Fibroblast of lung (primary cell): ENCODE data around the gene RUNX1. TPM values are rescaled to one million over a fixed set of nuclear protein-coding genes. Genes with fewer than 3 reads are reported as not detected.
A peak's percentile ranks its signal among the peaks of the same experiment; 100 is the strongest.

ENCODE experiments used
- DNase-seq, 2 donors: peaks; one replicate each; pipeline versions ENCODE4 v3.0.0 to v3.0.0-alpha.2; 2010; ENCODE audit warnings: low read depth in 2 of 2
- H2AFZ ChIP-seq: 2 replicates; pipeline ENCODE4 v1.5.1; 2012; ENCODE audit warnings: low read length, control low read depth, inconsistent platforms
- H3K27ac ChIP-seq: 2 replicates; pipeline ENCODE4 v1.5.1; 2011; ENCODE audit warnings: low read length, control low read depth; ENCODE audit not compliant: insufficient read depth
- H3K27me3 ChIP-seq: 2 replicates; pipeline ENCODE4 v1.5.1; 2011; ENCODE audit warnings: mild to moderate bottlenecking, low read length; ENCODE audit not compliant: control insufficient read depth, insufficient read depth
- H3K36me3 ChIP-seq: 2 replicates; pipeline ENCODE4 v1.5.1; 2011; ENCODE audit warnings: low read length; ENCODE audit not compliant: control insufficient read depth, insufficient read depth
- H3K4me1 ChIP-seq: 2 replicates; pipeline ENCODE4 v1.5.1; 2011; ENCODE audit warnings: low read length; ENCODE audit not compliant: control insufficient read depth, insufficient read depth; ENCODE audit errors: extremely low read depth
- H3K4me2 ChIP-seq: 2 replicates; pipeline ENCODE4 v1.5.1; 2011; ENCODE audit warnings: low read length, control low read depth; ENCODE audit not compliant: insufficient read depth; ENCODE audit errors: extremely low read depth
- H3K4me3 ChIP-seq, 4 experiments: fragments of 200-600 bp in 1 of 4; sonication (generic) in 1 of 4; replicated peaks in 1 of 4; 2 replicates each; pipeline ENCODE4 v1.5.1; 2011 to 2016; ENCODE audit warnings: low read length in 4 of 4, low read depth in 3 of 4, mild to moderate bottlenecking in 3 of 4, control low read depth in 2 of 4, inconsistent platforms in 1 of 4, mixed read lengths in 1 of 4; ENCODE audit not compliant: insufficient read depth in 1 of 4; ENCODE audit errors: control extremely low read depth in 1 of 4
- H3K79me2 ChIP-seq: 2 replicates; pipeline ENCODE4 v1.5.1; 2012; ENCODE audit warnings: mild to moderate bottlenecking, low read length, inconsistent platforms; ENCODE audit not compliant: control insufficient read depth, insufficient read depth
- H3K9ac ChIP-seq: 2 replicates; pipeline ENCODE4 v1.5.1; 2011; ENCODE audit warnings: mild to moderate bottlenecking, low read length, control low read depth; ENCODE audit not compliant: insufficient read depth
- H3K9me3 ChIP-seq: 2 replicates; pipeline ENCODE4 v1.5.1; 2012; ENCODE audit warnings: low read depth, low read length; ENCODE audit not compliant: control insufficient read depth, insufficient read depth
- H4K20me1 ChIP-seq: 2 replicates; pipeline ENCODE4 v1.5.1; 2011; ENCODE audit warnings: low read length; ENCODE audit not compliant: control insufficient read depth, insufficient read depth; ENCODE audit errors: extremely low read depth
- EZH2 ChIP-seq: IDR thresholded peaks from 2 replicates; pipeline ENCODE4 v1.5.1; 2012; ENCODE audit warnings: low read length, control low read depth, mild to moderate bottlenecking; ENCODE audit errors: missing control alignments
- polyA plus RNA-seq, 2 donors: library from polyadenylated mRNA; depleted of rRNA in 1 of 2; stranded (reverse) in 1 of 2; unstranded in 1 of 2; fragments of >200 nt; gene quantifications; 2 replicates each; pipeline ENCODE4 v1.2.1, GENCODE V29; 2011 to 2012; ENCODE audit warnings: missing spikeins in 1 of 2
- total RNA-seq: library from RNA; depleted of rRNA; stranded (reverse); fragments of >200 nt; gene quantifications from 2 replicates; pipeline ENCODE4 v1.2.1, GENCODE V29; 2014
- TF ChIP-seq, protein P1 (sequence below), 2 donors: IDR thresholded peaks in 1 of 2; conservative IDR thresholded peaks in 1 of 2; 1 replicate in 1 of 2; 2 replicates in 1 of 2; pipeline ENCODE4 v1.5.1; 2011 to 2012; ENCODE audit warnings: low read length in 2 of 2, control low read depth in 1 of 2, inconsistent platforms in 1 of 2, low read depth in 1 of 2, mild to moderate bottlenecking in 1 of 2

RUNX1 gene
- total and polyA plus RNA-seq, 2 donors (not counting 1 experiment from before 2014, with no cell fraction given) = 23.1 to 41.6 TPM

- no peak overlapping the region for H3K27ac ChIP-seq
- H4K20me1 ChIP-seq = no peaks in the 10 kb centered on the region
- no peaks in the 10 kb centered on the region for H3K36me3 ChIP-seq
- no peak overlapping the region for H2AFZ ChIP-seq
- H3K4me3 ChIP-seq = no peak overlapping the region
- H3K27me3 ChIP-seq = no peaks in the 10 kb centered on the region
- H3K4me1 ChIP-seq = peaks cover 11% of the 10 kb centered on the region
- H3K79me2 ChIP-seq = no peaks in the 10 kb centered on the region
- H3K9ac ChIP-seq = no peak overlapping the region
- H3K9me3 ChIP-seq = no peaks in the 10 kb centered on the region
- no peak overlapping the region for H3K4me2 ChIP-seq
- DNase-seq = peak; percentile 31 to 85
- TF ChIP-seq, protein P1, sequence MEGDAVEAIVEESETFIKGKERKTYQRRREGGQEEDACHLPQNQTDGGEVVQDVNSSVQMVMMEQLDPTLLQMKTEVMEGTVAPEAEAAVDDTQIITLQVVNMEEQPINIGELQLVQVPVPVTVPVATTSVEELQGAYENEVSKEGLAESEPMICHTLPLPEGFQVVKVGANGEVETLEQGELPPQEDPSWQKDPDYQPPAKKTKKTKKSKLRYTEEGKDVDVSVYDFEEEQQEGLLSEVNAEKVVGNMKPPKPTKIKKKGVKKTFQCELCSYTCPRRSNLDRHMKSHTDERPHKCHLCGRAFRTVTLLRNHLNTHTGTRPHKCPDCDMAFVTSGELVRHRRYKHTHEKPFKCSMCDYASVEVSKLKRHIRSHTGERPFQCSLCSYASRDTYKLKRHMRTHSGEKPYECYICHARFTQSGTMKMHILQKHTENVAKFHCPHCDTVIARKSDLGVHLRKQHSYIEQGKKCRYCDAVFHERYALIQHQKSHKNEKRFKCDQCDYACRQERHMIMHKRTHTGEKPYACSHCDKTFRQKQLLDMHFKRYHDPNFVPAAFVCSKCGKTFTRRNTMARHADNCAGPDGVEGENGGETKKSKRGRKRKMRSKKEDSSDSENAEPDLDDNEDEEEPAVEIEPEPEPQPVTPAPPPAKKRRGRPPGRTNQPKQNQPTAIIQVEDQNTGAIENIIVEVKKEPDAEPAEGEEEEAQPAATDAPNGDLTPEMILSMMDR (conservative IDR thresholded peaks at IDR 0.05 in 1 of 2, IDR thresholded peaks at IDR 0.05 in 1 of 2; ENCODE audit: low read depth in 1 of 2, low read length in 2 of 2) = no peak
- TF ChIP-seq EZH2 = no peak
These were observed 26.4 kb upstream of the RUNX1 start for GRCh38 chr21:35075546-35075945.

- H3K4me1 ChIP-seq = peaks cover 11% of the 10 kb centered on the region
- no peak overlapping the region for H3K4me3 ChIP-seq
- H2AFZ ChIP-seq = peak overlapping the region; percentile 62
- no peaks in the 10 kb centered on the region for H3K36me3 ChIP-seq
- no peaks in the 10 kb centered on the region for H3K27me3 ChIP-seq
- H4K20me1 ChIP-seq = no peaks in the 10 kb centered on the region
- H3K79me2 ChIP-seq = no peaks in the 10 kb centered on the region
- peak overlapping the region; percentile 39 for H3K4me2 ChIP-seq
- H3K9ac ChIP-seq = no peak overlapping the region
- H3K27ac ChIP-seq = peak overlapping the region; percentile 9
- no peaks in the 10 kb centered on the region for H3K9me3 ChIP-seq
- peak in 1 of 2 donors; percentile 45 for DNase-seq
- no peak for TF ChIP-seq EZH2
- TF ChIP-seq, protein P1 (conservative IDR thresholded peaks at IDR 0.05 in 1 of 2, IDR thresholded peaks at IDR 0.05 in 1 of 2; ENCODE audit: low read depth in 1 of 2, low read length in 2 of 2) = no peak
These were observed 23.9 kb upstream of the RUNX1 start for GRCh38 chr21:35072960-35073359.

GRCh38 chr21:35072557-35072956, 23.5 kb upstream of the RUNX1 start:
- peak overlapping the region; percentile 39 for H3K4me2 ChIP-seq
- no peak overlapping the region for H3K4me3 ChIP-seq
- peak overlapping the region; percentile 13 for H3K27ac ChIP-seq
- H4K20me1 ChIP-seq = no peaks in the 10 kb centered on the region
- DNase-seq = no peak
- peaks cover 11% of the 10 kb centered on the region for H3K4me1 ChIP-seq
- H3K9me3 ChIP-seq = no peaks in the 10 kb centered on the region
- H3K9ac ChIP-seq = no peak overlapping the region
- no peaks in the 10 kb centered on the region for H3K36me3 ChIP-seq
- TF ChIP-seq, protein P1 (conservative IDR thresholded peaks at IDR 0.05 in 1 of 2, IDR thresholded peaks at IDR 0.05 in 1 of 2; ENCODE audit: low read depth in 1 of 2, low read length in 2 of 2) = no peak
- TF ChIP-seq EZH2 = no peak
- no peaks in the 10 kb centered on the region for H3K79me2 ChIP-seq
- H2AFZ ChIP-seq = peak overlapping the region; percentile 64
- no peaks in the 10 kb centered on the region for H3K27me3 ChIP-seq
